NCI-H1694 treated with DMSO at 0.1 percent for 48 hours (cell line): ENCODE results near the gene ZNF48.
"Not testable (repeated sequence)": the region's sequence is repeated elsewhere in the genome, so short reads cannot be mapped to it uniquely, and the experiment has no call there.

ENCODE experiments used
- DNase-seq: peaks from one replicate; lab custom pipeline; 2025; lab: John Stamatoyannopoulos, UW

ZNF48 gene

GRCh38 chr16:30378236-30379157 is 16.7 kb upstream of the ZNF48 start:
- DNase-seq, result peak; percentile 77

- no peak for DNase-seq
Observed at GRCh38 chr16:30379158-30379783, 15.9 kb upstream of the ZNF48 start.

GRCh38 chr16:30380072-30380802 is 15.0 kb upstream of the ZNF48 start:
- DNase-seq, result no peak

GRCh38 chr16:30380803-30381208 is 14.4 kb upstream of the ZNF48 start:
- DNase-seq, result no peak

GRCh38 chr16:30381291-30382041 is 13.8 kb upstream of the ZNF48 start:
- no peak for DNase-seq

GRCh38 chr16:30382111-30382881 is 12.9 kb upstream of the ZNF48 start, which contains the start of gene SEPTIN1:
TSS of gene SEPTIN1 (minus strand) at chr16:30382561. CDS start at chr16:30382542, 19 bp downstream.
- no peak for DNase-seq

GRCh38 chr16:30383521-30383920 is 11.7 kb upstream of the ZNF48 start:
- no peak for DNase-seq

GRCh38 chr16:30394592-30395154 is 547 bp upstream of the ZNF48 start:
- DNase-seq, result no peak

- DNase-seq, result no peak
Observed at GRCh38 chr16:30395992-30396585, 869 bp downstream of the ZNF48 start.

- DNase-seq, result not testable (repeated sequence)
Observed at GRCh38 chr16:30396627-30397026, 1.4 kb downstream of the ZNF48 start.

- DNase-seq, result no peak
Observed at GRCh38 chr16:30397056-30397455, 1.8 kb downstream of the ZNF48 start.

- no peak for DNase-seq
Observed at GRCh38 chr16:30397776-30398660, 2.8 kb downstream of the ZNF48 start.

- DNase-seq, result no peak
Observed at GRCh38 chr16:30398661-30399434, 3.6 kb downstream of the ZNF48 start.

- DNase-seq, result no peak
Observed at GRCh38 chr16:30399435-30400186, 4.4 kb downstream of the ZNF48 start.

- no peak for DNase-seq
Observed at GRCh38 chr16:30401768-30402425, 6.7 kb downstream of the ZNF48 start.

- no peak for DNase-seq
Observed at GRCh38 chr16:30406795-30407101, 11.5 kb downstream of the ZNF48 start.

- DNase-seq, result peak; percentile 70
Observed at GRCh38 chr16:30407102-30407803, 12.0 kb downstream of the ZNF48 start, which contains the start of gene ZNF771. TSS of gene ZNF771 (plus strand) at chr16:30407606. CDS start at chr16:30408054, 448 bp downstream.
